Stimulated activated CD4-positive, alpha-beta T cell treated with anti-CD3 and anti-CD28 coated beads, Interleukin-4, amount 100 ng/mL, for 1 hour (primary cell): ENCODE measurements around the gene SLC22A31.
"Not testable (repeated sequence)": the region's sequence is repeated elsewhere in the genome, so short reads cannot be mapped to it uniquely, and the experiment has no call there.

ENCODE experiments used
- DNase-seq: peaks from one replicate; pipeline ENCODE4 v3.0.0-alpha.2; 2020

Gene SLC22A31

GRCh38 chr16:89178453-89179147 lies 21.7 kb downstream of the SLC22A31 start:
- no peak for DNase-seq

GRCh38 chr16:89177501-89177900 lies 22.8 kb downstream of the SLC22A31 start:
- DNase-seq: no peak

- no peak for DNase-seq
Measured at GRCh38 chr16:89176717-89177116, 23.6 kb downstream of the SLC22A31 start.

GRCh38 chr16:89176147-89176690 lies 24.1 kb downstream of the SLC22A31 start:
- DNase-seq: no peak

- DNase-seq: no peak
Measured at GRCh38 chr16:89175280-89176146, 24.8 kb downstream of the SLC22A31 start.

GRCh38 chr16:89174877-89175276 lies 25.5 kb downstream of the SLC22A31 start:
- DNase-seq: no peak

- no peak for DNase-seq
Measured at GRCh38 chr16:89174055-89174827, 26.1 kb downstream of the SLC22A31 start.

- no peak for DNase-seq
Measured at GRCh38 chr16:89173174-89173921, 27.0 kb downstream of the SLC22A31 start.

GRCh38 chr16:89172528-89173173 lies 27.7 kb downstream of the SLC22A31 start:
- no peak for DNase-seq

- DNase-seq: no peak
Measured at GRCh38 chr16:89172171-89172527, 28.2 kb downstream of the SLC22A31 start.

GRCh38 chr16:89171216-89172170 lies 28.8 kb downstream of the SLC22A31 start, which contains the start of gene CDH15:
CDH15 (plus strand) TSS chr16:89171748; CDS start chr16:89171832, 84 bp downstream.
- peak; percentile 97 for DNase-seq

GRCh38 chr16:89170346-89171215 lies 29.8 kb downstream of the SLC22A31 start:
- no peak for DNase-seq

- no peak for DNase-seq
Measured at GRCh38 chr16:89169778-89170177, 30.6 kb downstream of the SLC22A31 start.

GRCh38 chr16:89168381-89169189 lies 31.8 kb downstream of the SLC22A31 start:
- DNase-seq: no peak

- DNase-seq: peak; percentile 91
Measured at GRCh38 chr16:89167425-89167941, 32.9 kb downstream of the SLC22A31 start.

GRCh38 chr16:89166696-89167424 lies 33.5 kb downstream of the SLC22A31 start:
- no peak for DNase-seq

GRCh38 chr16:89165681-89165979 lies 34.7 kb downstream of the SLC22A31 start:
- DNase-seq: not testable (repeated sequence)
